Eye (tissue), 1 donor: ENCODE data around the gene METTL9.
"Not testable (repeated sequence)": the region's sequence is repeated elsewhere in the genome, so short reads cannot be mapped to it uniquely, and the experiment has no call there.

Experiments
- DNase-seq: peaks from one replicate; pipeline ENCODE4 v3.0.0-alpha.2; 2015

The METTL9 gene

DNA sequence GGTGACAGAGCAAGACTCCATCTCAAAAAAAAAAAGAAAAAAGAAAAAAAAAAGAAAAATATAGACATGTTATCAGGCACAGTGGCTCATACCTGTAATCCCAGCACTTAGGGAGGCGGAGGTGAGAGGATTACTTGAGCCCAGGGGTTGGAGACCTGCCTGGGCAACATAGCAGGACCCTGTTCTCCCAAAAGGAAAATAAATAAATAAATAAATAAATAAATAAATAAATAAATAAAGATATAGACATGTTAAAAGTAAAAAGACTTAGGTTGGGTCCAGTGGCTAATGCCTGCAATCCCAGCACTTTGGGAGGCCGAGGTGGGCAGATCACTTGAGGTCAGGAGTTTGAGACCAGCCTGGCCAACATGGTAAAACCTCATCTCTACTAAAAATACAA is 23.1 kb upstream of the METTL9 start:
- not testable (repeated sequence) for DNase-seq

DNA sequence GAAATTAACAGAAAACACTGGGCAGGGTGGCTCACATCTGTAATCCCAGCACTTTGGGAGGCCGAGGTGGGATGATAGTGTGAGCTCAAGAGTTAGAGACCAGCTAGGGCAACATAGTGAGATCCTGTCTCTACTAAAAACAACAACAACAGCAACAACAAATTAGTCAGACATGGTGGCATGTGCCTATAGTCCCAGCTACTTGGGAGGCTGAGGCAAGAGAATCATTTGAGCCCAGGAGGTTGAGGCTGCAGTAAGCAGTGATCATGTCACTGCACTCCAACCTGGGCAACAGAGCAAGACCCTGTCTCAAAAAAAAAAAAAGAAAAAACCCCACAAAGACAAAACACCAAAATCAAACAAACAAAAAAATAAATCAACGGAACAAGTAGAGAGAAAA is 21.9 kb upstream of the METTL9 start:
- not testable (repeated sequence) for DNase-seq

DNA sequence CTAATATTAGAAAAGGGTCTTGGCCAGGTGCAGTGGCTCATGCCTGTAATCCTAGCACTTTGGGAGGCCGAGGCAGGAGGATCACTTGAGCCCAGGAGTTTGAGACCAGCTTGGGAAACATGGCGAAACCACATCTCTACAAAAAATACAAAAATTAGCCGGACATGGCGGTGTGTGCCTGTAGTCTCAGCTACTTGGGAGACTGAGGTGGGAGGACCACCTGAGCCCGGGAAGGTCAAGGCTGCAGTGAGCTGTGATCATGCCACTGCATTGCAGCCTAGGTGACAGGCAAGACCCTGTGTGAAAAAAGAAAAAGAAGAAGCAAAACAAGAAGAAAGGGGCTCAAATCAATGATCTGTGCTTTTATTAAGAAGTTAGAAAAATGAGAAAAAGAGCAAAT is 21.1 kb upstream of the METTL9 start:
- not testable (repeated sequence) for DNase-seq

DNA sequence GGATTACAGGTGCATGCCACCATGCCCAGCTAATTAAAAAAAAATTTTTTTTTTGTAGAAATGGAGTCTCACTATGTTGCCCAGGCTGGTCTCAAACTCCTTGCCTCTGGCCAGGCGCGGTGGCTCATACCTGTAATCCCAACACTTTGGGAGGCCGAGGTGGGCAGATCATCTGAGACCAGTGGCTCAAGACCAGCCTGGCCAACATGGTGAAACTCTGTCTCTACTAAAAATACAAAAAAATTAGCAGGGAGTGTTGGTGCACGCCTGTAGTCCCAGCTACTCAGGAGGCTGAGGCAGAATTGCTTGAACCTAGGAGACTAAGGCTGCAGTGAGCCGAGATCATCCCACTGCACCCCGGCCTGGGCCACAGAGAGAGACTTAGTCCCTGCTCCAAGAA is 19.2 kb upstream of the METTL9 start:
- not testable (repeated sequence) for DNase-seq

DNA sequence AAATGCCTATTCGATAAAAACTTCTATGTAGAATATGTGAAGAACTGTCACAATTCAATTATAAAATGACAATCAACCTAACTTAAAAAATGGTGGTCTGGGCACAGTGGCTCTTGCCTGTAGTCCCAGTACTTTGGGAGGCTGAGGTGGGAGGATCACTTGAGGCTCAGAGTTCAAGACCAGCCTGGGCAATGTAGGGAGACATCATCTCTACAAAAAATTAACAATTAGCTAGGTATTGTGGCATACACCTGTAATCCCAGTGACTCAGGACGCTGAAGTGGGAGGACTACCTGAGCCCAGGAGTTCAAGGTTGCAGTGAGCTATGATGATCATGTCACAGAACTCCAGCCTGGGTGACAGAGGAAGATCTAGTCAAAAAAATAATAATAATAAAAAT is 18.6 kb upstream of the METTL9 start:
- no peak for DNase-seq

DNA sequence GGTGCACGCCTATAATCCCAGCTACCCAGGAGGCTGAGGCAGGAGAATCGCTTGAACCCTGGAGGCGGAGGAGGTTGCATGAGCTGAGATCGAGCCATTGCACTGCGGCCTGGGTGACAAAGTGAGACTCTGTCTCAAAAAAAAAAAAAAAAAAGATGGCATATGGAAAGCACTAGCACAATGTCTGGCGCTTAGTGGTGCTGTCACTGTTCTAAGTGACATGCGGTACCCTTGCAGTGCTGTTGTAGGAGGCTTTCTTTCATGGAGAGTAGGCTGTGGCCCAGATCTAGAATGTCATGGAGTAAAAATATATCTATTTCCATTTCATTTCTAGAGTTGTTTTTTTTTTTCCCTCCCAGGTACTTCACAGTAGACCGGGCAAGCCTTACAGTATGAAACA is 14.6 kb upstream of the METTL9 start:
- DNase-seq, result no peak

DNA sequence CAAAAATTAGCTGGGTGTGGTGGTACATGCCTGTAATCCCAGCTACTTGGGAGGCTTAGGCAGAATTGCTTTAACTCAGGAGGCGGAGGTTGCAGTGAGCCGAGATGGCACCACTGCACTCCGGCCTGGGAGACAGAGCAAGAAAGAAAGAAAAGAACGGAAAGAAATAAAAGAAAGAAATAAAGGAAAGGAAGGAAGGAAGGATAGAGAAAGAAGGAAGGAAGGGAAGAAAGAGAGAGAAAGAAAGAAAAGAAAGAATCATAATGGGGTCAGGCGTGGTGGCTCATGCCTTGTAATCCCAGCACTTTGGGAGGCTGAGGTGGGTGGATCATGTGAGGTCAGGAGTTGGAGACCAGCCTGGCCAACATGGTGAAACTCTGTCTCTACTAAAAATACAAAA is 10.8 kb upstream of the METTL9 start:
- DNase-seq, result not testable (repeated sequence)

DNA sequence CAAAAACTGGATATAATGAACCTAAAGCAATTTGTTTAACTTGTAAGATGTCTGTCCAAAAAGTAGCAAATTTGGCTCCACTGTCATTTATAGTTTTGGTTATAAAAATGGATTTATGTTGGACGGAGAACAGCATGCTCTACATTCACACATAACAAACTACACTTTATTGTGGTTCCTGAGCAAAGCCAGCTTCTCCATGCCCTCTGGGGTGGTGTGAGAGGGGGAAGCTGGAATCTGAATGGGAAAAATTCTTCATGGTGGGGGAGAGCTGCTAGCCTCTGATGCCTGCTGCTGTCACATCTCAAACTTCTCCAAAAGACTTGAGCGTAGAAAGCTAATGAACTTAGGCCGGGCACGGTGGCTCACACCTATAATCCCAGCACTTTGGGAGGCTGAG is 9.8 kb upstream of the METTL9 start:
- no peak for DNase-seq

DNA sequence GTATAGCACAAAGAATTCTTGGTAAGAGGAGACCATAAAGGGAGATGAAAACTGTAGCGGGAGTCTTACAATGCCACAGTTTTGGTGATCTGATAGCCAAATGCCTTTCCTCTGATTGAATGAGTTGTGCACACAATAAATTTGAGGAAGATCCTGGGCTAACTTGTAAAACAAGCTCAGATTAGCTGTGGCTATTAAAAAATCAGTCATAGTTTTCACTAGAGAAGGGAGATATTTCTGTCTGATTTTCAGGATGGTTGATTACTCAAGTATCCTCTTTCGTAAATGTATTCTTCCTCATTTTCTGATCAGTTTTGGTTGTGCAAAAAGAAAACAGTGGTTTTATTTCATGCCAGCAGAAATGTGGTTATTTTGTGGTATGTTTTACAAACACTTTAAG is 9.1 kb upstream of the METTL9 start:
- DNase-seq, result no peak

DNA sequence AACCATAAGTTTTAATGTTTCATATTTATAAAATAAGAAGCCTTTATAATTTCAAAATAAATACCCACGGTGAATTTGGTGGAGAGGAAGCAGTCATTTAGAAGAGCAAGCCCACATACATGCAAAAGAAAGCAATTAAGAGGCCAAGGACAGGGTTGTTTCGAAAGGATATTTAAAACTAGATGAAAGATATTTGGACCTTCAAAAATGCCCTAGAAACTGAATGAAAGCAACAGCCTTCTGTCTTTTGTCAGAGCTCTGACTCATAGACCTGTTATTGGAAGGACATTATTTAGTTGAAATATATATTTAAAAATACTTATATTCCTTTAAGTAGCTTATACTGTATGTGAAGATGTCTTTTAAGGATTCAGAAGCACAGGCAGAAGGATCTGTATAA is 8.6 kb upstream of the METTL9 start:
- DNase-seq, result no peak

DNA sequence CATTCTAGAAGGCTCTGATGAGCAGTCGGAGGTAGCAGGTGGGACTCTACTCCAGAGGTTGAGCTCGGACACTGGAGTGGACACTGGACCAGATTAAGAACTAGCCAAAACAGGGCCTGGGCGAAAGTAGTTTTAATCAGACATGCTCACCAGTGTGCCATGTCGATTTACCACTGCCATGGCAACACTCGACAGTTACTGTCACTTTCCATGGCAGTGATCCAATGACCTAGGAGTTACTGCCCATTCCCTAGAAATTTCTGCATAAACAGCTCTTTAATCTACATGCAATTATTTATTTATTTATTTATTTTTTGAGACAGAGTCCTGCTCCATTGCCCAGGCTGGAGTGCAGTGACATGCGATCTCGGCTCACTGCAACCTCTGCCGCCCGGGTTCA is 7.2 kb upstream of the METTL9 start:
- DNase-seq, result no peak

DNA sequence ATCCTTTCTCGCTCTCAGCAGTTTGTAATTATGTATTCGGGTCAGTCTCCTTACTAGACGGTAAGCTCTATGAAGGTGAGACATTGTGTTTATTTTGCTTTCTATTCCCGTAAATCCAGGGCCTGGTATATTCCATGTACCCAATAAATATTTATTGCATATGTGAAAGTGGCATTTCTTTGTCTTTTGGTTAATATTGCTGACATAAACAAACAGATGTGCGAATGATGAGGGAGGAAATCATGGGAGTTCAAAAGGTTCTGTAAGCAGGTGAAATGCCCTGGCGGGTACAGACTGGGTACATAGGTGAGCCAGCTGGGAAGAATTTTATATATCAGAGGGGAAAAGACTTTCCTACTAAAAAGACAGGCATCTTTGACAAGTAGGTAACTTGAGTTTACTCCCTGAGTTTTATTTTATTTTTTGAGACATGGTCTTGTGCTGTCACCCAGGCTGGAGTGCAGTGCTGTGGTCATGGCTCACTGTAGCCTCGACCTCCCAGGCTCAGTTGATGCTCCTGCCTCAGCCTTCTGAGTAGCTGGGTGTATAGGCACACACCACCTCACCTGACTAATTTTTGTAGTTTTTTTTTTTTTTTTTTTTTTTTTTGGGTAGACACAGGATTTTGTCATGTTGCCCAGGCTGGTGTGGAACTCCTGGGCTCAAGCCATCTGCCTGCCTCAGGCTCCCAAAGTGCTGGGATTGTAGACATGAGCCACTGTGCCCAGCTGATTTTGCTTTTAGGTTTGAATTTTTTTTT is 5.7 kb upstream of the METTL9 start:
- no peak for DNase-seq

DNA sequence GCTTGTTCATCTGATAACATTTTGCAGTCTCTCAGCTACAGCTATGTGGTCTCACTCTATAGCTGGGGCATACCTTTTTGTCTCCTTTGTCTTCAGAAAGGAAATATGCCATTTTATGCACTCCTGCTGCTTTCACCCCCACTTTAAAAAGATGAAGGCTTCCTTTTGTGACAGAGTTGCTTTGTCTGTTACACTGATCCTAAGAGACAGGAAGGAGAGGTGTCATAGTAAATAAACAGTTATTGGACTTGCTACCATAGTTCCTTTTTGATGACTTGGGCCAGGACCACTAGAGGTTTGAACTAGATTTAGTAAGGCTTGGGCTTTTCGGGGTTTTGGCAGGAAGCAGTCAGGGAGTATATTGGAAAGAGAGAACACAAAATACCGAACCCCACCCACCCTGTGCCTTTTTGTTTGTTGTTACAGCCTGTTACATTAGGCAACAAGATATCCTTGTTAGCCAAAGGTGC is 1.8 kb upstream of the METTL9 start:
- DNase-seq, result no peak

DNA sequence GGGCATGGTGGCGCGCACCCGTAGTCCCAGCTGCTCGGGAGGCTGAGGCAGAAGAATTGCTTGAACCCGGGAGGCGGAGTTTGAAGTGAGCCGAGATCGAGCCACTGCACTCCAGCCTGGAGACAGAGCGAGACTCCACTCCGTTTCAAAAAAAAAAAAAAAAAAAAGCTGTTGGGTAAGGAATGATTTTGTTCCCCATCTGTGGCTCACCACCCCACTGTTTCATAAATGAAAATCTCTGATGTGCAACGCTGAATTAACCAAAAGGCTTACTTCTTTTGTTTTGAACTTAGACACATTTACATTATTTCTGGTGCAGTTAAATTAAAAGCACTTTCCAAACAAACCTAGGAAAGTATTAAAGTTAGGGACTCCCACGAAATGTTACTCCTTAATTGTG is 1.2 kb upstream of the METTL9 start:
- DNase-seq, result no peak

DNA sequence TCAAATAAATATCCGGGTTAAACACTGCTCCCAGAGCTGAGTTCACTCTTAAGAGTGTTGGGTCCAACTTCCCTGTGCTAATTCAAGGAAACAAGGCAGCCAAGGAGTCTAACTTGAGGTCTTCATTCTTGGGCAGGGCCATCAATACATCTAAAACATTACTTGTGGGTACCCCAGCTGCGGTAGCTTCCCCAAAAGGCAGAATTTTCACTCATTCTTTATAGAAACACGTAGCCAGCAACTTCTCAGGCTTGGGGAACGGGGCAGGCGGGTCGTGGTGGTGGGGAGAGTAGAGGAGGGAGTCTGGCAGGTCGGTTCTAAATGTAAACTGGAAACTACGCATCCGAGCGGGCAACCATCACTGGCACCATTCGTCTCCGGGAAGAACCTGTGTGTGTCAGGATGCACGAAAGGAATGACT is 666 bp upstream of the METTL9 start:
- DNase-seq, result no peak

DNA sequence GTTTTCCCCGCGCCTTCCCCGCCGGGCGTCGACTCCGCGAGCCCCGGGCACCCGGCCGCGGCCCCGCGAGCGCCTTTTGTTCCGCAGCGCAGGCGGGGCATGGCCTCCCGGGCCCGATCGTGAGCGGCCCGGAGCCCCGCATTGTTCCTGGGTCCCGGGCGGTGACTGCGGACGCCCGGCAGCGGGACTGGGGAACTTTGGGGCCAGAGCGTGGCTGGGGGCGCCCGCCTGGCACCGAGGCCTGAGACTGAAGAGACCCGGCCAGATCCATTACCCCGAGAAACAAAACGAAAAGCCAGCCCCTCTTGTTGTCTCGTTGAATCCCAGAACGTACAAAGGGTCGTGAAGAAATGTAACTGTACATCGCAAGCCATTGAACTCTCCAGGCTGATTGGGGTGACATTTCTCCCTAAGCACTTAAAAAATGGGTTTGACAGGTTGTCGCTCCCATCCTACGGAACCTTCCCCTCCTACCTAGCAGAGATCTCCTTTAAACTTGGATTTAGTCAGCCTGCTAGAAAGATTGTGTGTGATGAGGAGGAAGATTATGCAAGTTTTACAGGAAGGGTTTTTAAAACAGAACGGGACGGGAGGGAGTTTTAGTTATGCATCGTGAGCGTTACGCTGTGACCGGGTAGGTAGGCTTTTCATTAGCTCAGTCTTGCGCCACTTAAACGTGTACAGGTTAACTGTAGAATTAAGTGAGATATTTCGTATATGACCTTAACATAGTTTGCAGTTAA is 825 bp downstream of the METTL9 start:
- DNase-seq, result peak; percentile 77

DNA sequence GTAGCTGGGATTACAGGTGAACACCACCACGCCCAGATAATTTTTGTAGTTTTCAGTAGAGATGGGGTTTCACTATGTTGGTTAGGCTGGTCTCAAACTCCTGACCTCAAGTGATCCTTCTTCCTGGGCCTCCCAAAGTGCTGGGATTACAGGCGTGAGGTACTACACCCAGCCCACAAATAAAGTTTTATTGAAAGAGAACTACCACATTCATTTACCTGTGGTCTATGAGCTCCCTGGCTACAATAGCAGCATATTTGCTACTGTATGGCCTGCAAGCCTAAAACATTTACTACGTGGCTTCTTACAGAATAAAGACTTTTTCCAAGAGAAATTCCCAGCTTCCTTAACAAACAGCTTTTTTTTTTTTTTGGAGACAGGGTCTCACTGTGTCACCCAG is 3.4 kb downstream of the METTL9 start:
- DNase-seq, result no peak

DNA sequence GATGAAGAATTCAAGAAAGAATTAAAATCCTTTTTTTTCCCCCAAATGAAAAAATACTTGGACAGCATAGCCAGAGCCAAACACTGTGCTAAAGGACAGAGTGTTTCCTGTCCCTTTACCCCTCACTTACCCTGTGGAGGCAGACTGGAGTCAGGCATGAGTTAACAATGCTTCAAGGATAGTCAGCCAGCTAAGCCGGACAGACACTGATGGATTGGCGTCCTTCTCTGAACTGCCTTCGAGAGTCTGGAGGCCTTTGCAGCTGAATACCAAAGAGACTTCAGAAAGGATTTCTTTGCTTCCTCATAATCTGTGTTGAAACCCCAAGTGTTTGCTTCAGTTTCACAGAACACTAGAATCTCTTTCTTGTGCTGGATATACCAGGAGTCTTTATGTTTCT is 4.6 kb downstream of the METTL9 start:
- peak; percentile 46 for DNase-seq

DNA sequence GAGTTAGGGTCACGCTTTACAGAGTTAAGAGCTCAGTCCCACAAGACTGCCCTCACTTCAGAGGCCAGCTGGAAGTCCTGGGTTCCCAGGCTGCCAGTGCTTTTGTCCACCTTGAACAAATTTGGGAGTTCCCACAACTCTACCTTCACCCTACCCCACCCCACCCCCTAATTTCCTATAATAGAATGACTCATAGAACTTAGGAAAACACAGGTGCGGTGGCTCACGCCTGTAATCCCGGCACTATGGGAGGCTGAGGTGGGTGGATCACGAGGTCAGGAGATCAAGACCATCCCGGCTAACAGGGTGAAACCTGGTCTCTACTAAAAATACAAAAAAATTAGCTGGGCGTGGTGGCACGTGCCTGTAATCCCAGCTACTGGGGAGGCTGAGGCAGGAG is 6.5 kb downstream of the METTL9 start:
- DNase-seq, result not testable (repeated sequence)

DNA sequence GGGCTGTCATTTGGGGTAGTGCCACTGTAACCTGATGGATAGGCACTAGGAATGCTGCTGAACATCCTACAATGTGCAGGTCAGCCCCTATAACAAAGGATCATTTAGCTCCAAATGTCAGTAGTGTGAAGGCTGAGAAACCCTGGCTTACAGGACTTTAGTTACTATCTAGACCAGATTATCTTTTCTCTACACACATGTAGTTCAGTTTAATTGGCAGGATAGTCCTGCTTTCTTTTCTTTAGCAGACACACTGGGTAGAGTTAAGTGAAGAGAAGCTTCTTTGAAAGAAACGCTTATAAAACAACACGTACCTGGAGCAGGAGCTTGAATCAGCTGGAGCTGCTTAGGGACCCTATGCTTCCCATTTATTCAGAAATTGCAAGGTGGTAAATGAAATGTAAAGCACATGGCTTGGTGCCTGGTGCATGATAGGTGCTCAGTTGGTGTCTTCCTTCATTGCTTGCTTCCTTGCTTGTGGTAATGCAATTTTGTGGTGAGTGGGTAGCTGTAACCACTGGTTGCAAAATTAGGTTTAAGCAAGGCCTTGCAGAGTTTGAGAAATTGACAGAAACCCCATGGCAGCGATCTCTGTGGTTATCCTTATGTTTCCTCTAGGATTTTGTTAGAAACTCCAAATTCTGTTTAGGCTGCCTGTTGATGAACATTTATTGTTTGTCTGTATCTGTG is 9.4 kb downstream of the METTL9 start:
- DNase-seq, result no peak

DNA sequence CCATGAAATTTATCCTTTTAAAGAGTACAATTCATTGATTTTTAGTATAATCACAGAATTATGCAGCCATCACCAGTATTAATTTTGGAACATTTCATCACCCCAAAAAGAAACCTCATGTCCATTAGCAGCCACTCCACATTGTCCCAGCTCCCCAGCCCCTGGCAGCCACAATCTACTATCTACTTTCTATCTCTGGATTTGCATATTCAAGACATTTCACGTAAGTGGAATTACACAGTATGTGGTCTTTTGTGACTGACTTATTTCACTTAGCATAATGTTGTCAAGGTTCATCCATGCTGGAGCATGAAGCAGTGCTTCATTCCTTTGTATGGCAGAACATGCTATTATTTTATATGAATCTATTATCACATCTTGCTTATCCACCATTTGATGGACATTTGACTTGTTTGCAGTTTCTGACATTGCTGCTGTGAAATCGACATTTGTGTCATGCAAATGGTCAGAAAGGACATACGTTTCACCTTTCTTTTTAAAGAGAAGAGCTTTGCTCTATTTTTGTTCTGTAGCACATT is 10.7 kb downstream of the METTL9 start:
- no peak for DNase-seq

DNA sequence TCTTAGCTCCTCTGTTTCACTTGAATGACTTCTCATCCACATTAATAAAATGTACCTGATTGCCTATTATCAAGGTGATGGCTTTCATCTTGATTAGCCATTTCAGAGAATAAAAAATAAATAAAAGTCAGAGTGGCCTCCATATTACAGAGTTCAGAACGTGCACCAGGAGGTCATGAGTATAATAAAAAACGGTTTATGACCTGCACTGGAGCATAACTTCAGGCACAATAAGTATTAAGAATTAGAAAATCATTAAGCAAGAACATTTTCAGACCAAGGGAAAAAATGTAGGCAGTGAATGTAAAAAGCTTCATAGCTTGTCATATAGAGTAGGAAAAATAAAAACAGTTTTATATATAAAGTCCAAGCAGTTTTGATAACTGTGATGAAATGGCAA is 11.4 kb downstream of the METTL9 start:
- DNase-seq, result no peak

DNA sequence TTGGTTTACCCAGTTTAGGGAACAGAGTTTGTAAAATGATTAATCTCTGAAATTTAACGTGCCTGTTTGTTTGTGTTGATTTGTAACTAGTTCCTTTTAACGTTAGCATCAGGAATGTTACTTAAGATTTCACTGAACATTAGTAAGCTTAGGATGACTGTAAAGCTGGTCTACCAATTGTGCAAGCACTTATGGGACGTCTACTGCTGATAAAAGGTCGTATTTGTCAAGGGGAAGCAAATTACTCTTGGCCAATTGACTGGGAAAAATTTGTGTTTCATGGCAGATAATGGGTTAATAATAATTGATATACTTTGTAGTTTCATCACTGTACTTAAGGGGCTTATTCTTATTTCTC is 11.8 kb downstream of the METTL9 start:
- DNase-seq, result no peak
